HCT116 (cell line): Measurements from ENCODE around the gene VSIG4. TPM values are rescaled to one million over a fixed set of nuclear protein-coding genes. Genes with fewer than 3 reads are reported as not detected.

Source experiments
- ATAC-seq: fragments of 200-7000 bp; cut with Tn5 transposase; 2 replicates; pipeline ENCODE4 v1.9.1; 2020; ENCODE audit warnings: mild to moderate bottlenecking, moderate library complexity
- BruUV-seq: library from RNA; stranded (reverse); fragments of 400-500 nt; replicated peaks from 2 replicates; lab custom pipeline; 2021; lab: Mats Ljungman, UMichigan
- CTCF ChIA-PET: fragments of 300-600 bp; sonication (Branson Sonifier 250); formaldehyde crosslinking; loops from one replicate; lab custom pipeline; 2021; ENCODE audit warnings: antibody characterized with exemption; lab: Charles Lee
- POLR2A ChIA-PET: fragments of 300-600, 350-600 bp; sonication (Branson Sonifier 250); formaldehyde crosslinking; loops from one replicate; lab custom pipeline; 2021; ENCODE audit warnings: antibody characterized with exemption; lab: Charles Lee
- RAD21 ChIA-PET, 2 experiments: fragments of 300-600 bp; sonication (Branson Sonifier 250); formaldehyde crosslinking; loops; one replicate each; lab custom pipeline; 2023; ENCODE audit warnings: low total read pairs in 2 of 2; ENCODE audit not compliant: uncharacterized antibody in 2 of 2, unreplicated experiment in 2 of 2, low non-redundant PET in 1 of 2; lab: Charles Lee
- DNase-seq: peaks from one replicate; pipeline ENCODE4 v3.0.0-alpha.2; 2010; ENCODE audit warnings: low read depth, low spot score
- H2AFZ ChIP-seq: fragments of 200-600 bp; shearing (Covaris generic), sonication (generic); 2 replicates; pipeline ENCODE4 v1.6.1; 2017; ENCODE audit warnings: low read depth, mixed run types, mixed read lengths, antibody characterized with exemption, low read length; ENCODE audit not compliant: poor library complexity, severe bottlenecking
- H3K27ac ChIP-seq: 2 replicates; pipeline ENCODE4 v1.5.1; 2012; ENCODE audit warnings: low read depth, low read length
- H3K27me3 ChIP-seq: fragments of 200-600 bp; sonication (generic); 2 replicates; pipeline ENCODE4 v1.6.1; 2016; ENCODE audit warnings: mixed run types, low read length, mixed read lengths; ENCODE audit not compliant: insufficient read depth
- H3K36me3 ChIP-seq, 2 experiments: fragments of 200-500 bp in 1 of 2; fragments of 200-600 bp in 1 of 2; sonication (Bioruptor generic) in 1 of 2; sonication (generic) in 1 of 2; 2 replicates each; pipeline versions ENCODE4 v1.5.1 to v1.6.1; 2014 to 2016; ENCODE audit warnings: low read length in 2 of 2, inconsistent platforms in 1 of 2, mixed read lengths in 1 of 2, mixed run types in 1 of 2; ENCODE audit not compliant: insufficient read depth in 2 of 2, control insufficient read depth in 1 of 2
- H3K4me1 ChIP-seq, 2 experiments: fragments of 200-600 bp in 1 of 2; sonication (generic) in 1 of 2; 2 replicates each; pipeline versions ENCODE4 v1.5.1 to v1.6.1; 2012 to 2017; ENCODE audit warnings: low read length in 2 of 2, inconsistent platforms in 1 of 2, mild to moderate bottlenecking in 1 of 2, mixed read lengths in 1 of 2, mixed run types in 1 of 2, moderate library complexity in 1 of 2; ENCODE audit not compliant: insufficient read depth in 2 of 2, control insufficient read depth in 1 of 2
- H3K4me2 ChIP-seq: fragments of 200-600 bp; sonication (generic); 2 replicates; pipeline ENCODE4 v1.6.1; 2017; ENCODE audit warnings: mixed run types, low read length, mixed read lengths
- H3K4me3 ChIP-seq, 2 experiments: fragments of 200-600 bp in 1 of 2; sonication (generic) in 1 of 2; replicated peaks in 1 of 2; 2 replicates each; pipeline ENCODE4 v1.5.1; 2011 to 2016; ENCODE audit warnings: low read length in 2 of 2, control low read depth in 1 of 2, low read depth in 1 of 2, mild to moderate bottlenecking in 1 of 2, mixed read lengths in 1 of 2, mixed run types in 1 of 2
- H3K79me2 ChIP-seq: fragments of 200-600 bp; sonication (generic); 2 replicates; pipeline ENCODE4 v1.6.1; 2017; ENCODE audit warnings: mild to moderate bottlenecking, mixed run types, low read length, moderate library complexity, mixed read lengths; ENCODE audit not compliant: insufficient read depth
- H3K9ac ChIP-seq: fragments of 200-600 bp; sonication (generic); 2 replicates; pipeline ENCODE4 v1.6.1; 2016; ENCODE audit warnings: low read length, mixed read lengths
- H3K9me2 ChIP-seq: fragments of 200-600 bp; sonication (generic), shearing (Covaris generic); 2 replicates; pipeline ENCODE4 v1.6.1; 2017; ENCODE audit warnings: mixed run types, mild to moderate bottlenecking, moderate library complexity; ENCODE audit not compliant: insufficient read depth
- H3K9me3 ChIP-seq, 2 experiments: fragments of 200-500 bp in 1 of 2; fragments of 200-600 bp in 1 of 2; sonication (Bioruptor generic) in 1 of 2; sonication (generic) in 1 of 2; 2 replicates each; pipeline ENCODE4 v1.6.1; 2014 to 2017; ENCODE audit warnings: low read length in 2 of 2, mixed read lengths in 2 of 2, inconsistent platforms in 1 of 2, low read depth in 1 of 2, mild to moderate bottlenecking in 1 of 2, mixed run types in 1 of 2, moderate library complexity in 1 of 2; ENCODE audit not compliant: control insufficient read depth in 1 of 2, insufficient read depth in 1 of 2
- H4K20me1 ChIP-seq: fragments of 200-600 bp; sonication (generic), shearing (Covaris generic); 2 replicates; pipeline ENCODE4 v1.6.1; 2017; ENCODE audit warnings: mixed run types, mild to moderate bottlenecking, moderate library complexity; ENCODE audit not compliant: insufficient read depth
- ATF3 ChIP-seq: IDR thresholded peaks from 2 replicates; pipeline ENCODE4 v1.6.1; 2012
- CBX3 ChIP-seq: IDR thresholded peaks from 2 replicates; pipeline ENCODE4 v1.6.1; 2012; ENCODE audit warnings: low read depth
- EGR1 ChIP-seq: IDR thresholded peaks from 2 replicates; pipeline ENCODE4 v1.6.1; 2012; ENCODE audit warnings: low read depth
- EZH2phosphoT487 ChIP-seq: fragments of 200-600 bp; IDR thresholded peaks from 2 replicates; pipeline ENCODE4 v1.6.1; 2018; ENCODE audit warnings: antibody characterized with exemption, borderline replicate concordance
- FOSL1 ChIP-seq: IDR thresholded peaks from 2 replicates; pipeline ENCODE4 v1.6.1; 2012; ENCODE audit warnings: low read depth
- JUND ChIP-seq: IDR thresholded peaks from 2 replicates; pipeline ENCODE4 v1.6.1; 2012
- MAX ChIP-seq: IDR thresholded peaks from 2 replicates; pipeline ENCODE4 v1.6.1; 2012
- POLR2A ChIP-seq: IDR thresholded peaks from 2 replicates; pipeline ENCODE4 v1.7.0; 2011; ENCODE audit warnings: borderline replicate concordance; ENCODE audit not compliant: insufficient read depth, insufficient read length; ENCODE audit errors: extremely low read depth
- POLR2AphosphoS5 ChIP-seq: IDR thresholded peaks from 2 replicates; pipeline ENCODE4 v1.6.1; 2011; ENCODE audit warnings: mild to moderate bottlenecking, low read depth, low read length, moderate library complexity
- REST ChIP-seq: IDR thresholded peaks from 2 replicates; pipeline ENCODE4 v1.6.1; 2012; ENCODE audit warnings: low read depth
- SIN3A ChIP-seq: IDR thresholded peaks from 2 replicates; pipeline ENCODE4 v1.6.1; 2012; ENCODE audit warnings: low read depth
- SP1 ChIP-seq: IDR thresholded peaks from 2 replicates; pipeline ENCODE4 v1.6.1; 2012; ENCODE audit warnings: low read depth
- SRF ChIP-seq: IDR thresholded peaks from 2 replicates; pipeline ENCODE4 v1.6.1; 2012; ENCODE audit warnings: low read depth
- TCF7L2 ChIP-seq: IDR thresholded peaks from 2 replicates; pipeline ENCODE4 v1.7.0; 2011; ENCODE audit warnings: borderline replicate concordance, inconsistent platforms; ENCODE audit not compliant: insufficient read depth, insufficient read length; ENCODE audit errors: extremely low read depth
- YY1 ChIP-seq: IDR thresholded peaks from 2 replicates; pipeline ENCODE4 v1.6.1; 2011; ENCODE audit warnings: low read length, low read depth, moderate library complexity, mild to moderate bottlenecking; ENCODE audit not compliant: insufficient replicate concordance; ENCODE audit errors: extremely low read depth
- ZFX ChIP-seq: fragments of 450-650 bp; IDR thresholded peaks from 2 replicates; pipeline ENCODE4 v1.6.1; 2017
- ZNF274 ChIP-seq: fragments of 200-500 bp; sonication (Bioruptor generic); IDR thresholded peaks from 2 replicates; pipeline ENCODE4 v1.6.1; 2014; ENCODE audit warnings: mild to moderate bottlenecking, low read depth, low read length, inconsistent platforms
- intact Hi-C: fragments of 100-400 bp; cut with micrococcal nuclease; formaldehyde crosslinking; loops from 2 replicates; pipeline ENCODE4 v1.10.0; 2022
- total RNA-seq: library from RNA; stranded (reverse); gene quantifications from one replicate; pipeline ENCODE4 v1.2.1, GENCODE V29; 2021; ENCODE audit not compliant: unreplicated experiment

The VSIG4 gene
- total RNA-seq, 1 experiment from 2014 or later: 0.59 TPM

- CTCF ChIA-PET: no interaction called here
- no peak overlapping the region for H2AFZ ChIP-seq
Observed at GRCh38 chrX:66019310-66019652, 20.6 kb downstream of the VSIG4 start.

More at GRCh38 chrX:66019310-66019652, 20.6 kb downstream of the VSIG4 start:
- POLR2A ChIA-PET: no interaction called here
- H3K9me3 ChIP-seq: no peaks in the 10 kb centered on the region
- H3K79me2 ChIP-seq: no peaks in the 10 kb centered on the region
- no peak overlapping the region for H3K9ac ChIP-seq
- no peak for DNase-seq
- no peak overlapping the region for H3K4me2 ChIP-seq
- H3K9me2 ChIP-seq: no peaks in the 10 kb centered on the region
- TF ChIP-seq MAX (no peak), FOSL1 (no peak), CBX3 (no peak), EGR1 (no peak), TCF7L2 (no peak), ZFX (no peak), ATF3 (no peak), JUND (no peak), EZH2phosphoT487 (no peak), POLR2AphosphoS5 (no peak), REST (no peak), SRF (no peak), YY1 (no peak), SIN3A (no peak), SP1 (no peak), ZNF274 (no peak), POLR2A (no peak)
- TF ChIP-seq, all 23 proteins: peak for 0
- RAD21 ChIA-PET: no interaction called here
- no TSS peak for BruUV-seq
- no peak overlapping the region for H3K4me3 ChIP-seq
- H3K27ac ChIP-seq: no peak overlapping the region
- no peak for ATAC-seq
- intact Hi-C loops: no loop called here
- H3K27me3 ChIP-seq: no peaks in the 10 kb centered on the region
- no peaks in the 10 kb centered on the region for H3K36me3 ChIP-seq
- H4K20me1 ChIP-seq: no peaks in the 10 kb centered on the region
- H3K4me1 ChIP-seq: peaks cover 2 to 8% of the 10 kb centered on the region in 2 experiments; a peak in 2 of 4 replicates
